Measurements from ENCODE around the gene NCS1. TPM values are rescaled to one million over a fixed set of nuclear protein-coding genes. Genes with fewer than 3 reads are reported as not detected.

NCS1 gene
- polyA plus RNA-seq (2012; ENCODE audit: insufficient read depth, insufficient read length), result 11.2 TPM

DNA sequence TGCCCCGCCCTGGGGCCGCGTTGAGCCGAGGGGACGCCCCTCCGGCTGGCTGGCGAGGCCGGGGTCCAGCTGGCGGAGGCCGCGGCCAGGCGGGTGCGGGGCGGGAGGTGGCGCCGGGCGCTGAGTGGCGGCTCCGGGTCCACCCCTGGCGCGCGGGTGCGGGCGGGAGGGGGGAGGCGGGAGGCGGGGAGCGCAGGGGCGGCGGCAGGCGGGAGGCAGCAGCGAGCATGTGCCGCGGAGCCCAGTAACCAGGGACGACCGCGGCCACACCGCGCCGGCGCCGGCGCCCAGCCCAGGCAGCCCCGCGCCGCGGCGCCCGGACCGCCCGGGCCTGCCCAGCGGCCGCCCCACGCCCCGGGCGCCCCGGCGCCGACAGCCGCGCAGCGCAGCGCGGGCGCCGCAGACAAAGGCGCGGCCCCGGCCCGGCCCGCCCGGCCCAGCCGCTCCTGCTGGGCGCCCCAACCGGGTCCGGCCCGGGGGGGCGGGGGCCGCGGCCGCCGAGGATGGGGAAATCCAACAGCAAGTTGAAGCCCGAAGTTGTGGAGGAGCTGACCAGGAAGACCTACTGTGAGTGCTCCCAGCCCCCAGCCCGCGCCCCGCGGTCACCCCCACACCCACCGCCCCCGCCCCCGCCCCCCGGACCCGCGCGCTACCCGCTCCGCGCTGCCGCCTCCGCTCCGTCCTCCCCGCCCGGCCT is at the start of gene NCS1:
TSS of gene NCS1 (plus strand) at position 244 of the 697 bp plus-strand sequence. CDS start at position 504, 260 bp downstream.
- DNase-seq (ENCODE audit: low read depth, low spot score), result no peak
- peak within 1 kb of the TSS; percentile 38 for H3K4me3 ChIP-seq (ENCODE audit: low read length)

GRCh38 chr9:130122456-130122855 is 49.7 kb upstream of the NCS1 start:
- no peak for DNase-seq (ENCODE audit: low read depth, low spot score)
- H3K4me3 ChIP-seq (ENCODE audit: low read length), result no peak overlapping the region

DNA sequence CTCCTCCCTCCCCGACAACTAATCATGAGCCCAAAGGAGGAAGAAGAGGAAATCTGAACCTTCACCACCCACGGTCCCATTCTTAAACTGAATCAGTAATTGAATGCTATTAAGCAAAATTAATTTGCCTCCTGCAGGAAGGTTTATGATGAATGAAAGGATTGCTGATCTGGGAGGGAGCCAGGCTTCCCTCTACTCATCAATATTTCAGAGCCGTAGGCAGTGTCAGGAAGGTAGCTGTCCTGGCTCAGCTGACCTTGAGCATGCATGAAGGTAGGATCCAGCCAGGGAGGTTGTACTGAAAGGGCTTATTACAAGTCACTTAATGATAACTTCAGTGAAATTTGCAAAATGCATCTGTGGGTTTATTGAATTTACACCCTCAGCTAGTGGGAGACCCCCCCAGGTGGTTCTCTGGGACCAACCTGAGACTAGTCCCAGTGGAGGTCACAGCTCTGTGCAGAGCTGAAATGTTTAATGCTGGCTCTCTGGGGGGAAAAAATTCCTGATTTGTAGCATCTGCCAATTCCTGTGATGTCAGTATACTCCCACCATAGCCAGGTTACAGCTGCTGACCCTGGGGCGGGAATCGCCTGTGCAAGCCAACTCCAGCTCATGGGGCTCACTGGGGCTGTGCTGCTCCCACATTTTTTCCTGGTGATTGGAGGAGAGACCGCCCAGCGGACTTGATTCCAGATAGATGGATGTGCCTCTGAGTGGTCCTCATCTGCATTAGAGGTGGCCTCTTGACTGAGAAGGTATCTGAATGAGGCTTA is 47.9 kb upstream of the NCS1 start:
- no peak for DNase-seq (ENCODE audit: low read depth, low spot score)

DNA sequence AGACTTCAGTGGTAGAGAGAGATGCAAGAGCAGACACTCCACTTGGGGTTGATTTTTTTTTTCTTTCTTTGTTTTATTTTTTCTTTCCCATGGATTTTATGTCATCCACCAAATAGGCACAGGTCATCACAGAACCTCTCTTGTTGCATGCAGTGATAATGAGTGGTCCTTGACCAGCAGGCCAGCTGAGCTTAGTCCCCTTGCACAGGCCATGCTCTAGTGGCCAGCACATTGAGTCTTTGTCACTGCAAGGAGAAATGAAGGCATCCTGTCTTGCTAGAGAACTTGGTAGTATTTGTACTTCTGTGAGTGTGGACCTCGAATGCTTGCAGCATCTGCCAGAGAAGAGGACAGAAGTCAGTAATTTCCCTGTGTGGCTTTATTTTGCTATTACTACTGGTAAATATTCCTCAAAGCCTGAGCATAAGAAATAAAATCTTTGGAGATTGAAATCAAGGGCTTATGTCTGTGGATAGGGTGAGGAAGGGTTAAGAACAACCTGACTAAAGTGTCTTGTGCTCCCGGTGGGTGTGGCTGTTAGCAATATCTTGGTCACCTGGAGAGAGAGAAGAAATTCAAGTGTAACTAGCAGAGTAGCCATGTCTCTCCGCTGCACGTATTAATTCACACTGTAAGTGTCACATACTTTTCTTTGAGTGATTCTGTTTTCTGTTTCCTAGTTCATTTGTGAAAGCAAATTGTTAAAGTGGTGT is 45.3 kb upstream of the NCS1 start:
- no peak overlapping the region for H3K4me3 ChIP-seq (ENCODE audit: low read length)
- no peak for DNase-seq (ENCODE audit: low read depth, low spot score)

More for the DNA sequence above, 47.9 kb upstream of the NCS1 start:
- H3K4me3 ChIP-seq (ENCODE audit: low read length), result no peak overlapping the region

DNA sequence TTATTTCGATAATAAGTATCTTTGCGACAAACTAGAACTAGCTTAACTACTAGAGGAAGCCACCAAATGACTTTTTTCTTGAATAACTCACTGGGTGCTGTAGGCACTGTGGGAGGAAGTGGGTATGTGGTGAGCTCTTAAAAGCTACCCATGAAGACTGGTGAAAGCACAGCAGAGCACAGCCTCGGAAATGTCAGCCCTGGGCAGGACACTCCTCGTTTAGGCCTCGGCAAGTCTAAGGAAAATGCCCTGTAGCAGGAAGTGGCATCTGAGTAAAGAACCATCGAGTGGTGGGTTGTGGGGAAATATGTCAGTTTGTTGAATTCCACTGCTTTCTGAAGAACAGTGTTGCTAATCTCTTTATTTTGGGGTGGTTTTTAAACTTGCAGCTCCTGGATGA is 44.0 kb upstream of the NCS1 start:
- H3K4me3 ChIP-seq (ENCODE audit: low read length), result peak overlapping the region; percentile 44
- DNase-seq (ENCODE audit: low read depth, low spot score), result peak; percentile 98

GRCh38 chr9:130128733-130129431 is 43.3 kb upstream of the NCS1 start:
- DNase-seq (ENCODE audit: low read depth, low spot score), result peak; percentile 32
- peak overlapping the region; percentile 44 for H3K4me3 ChIP-seq (ENCODE audit: low read length)

- no peak for DNase-seq (ENCODE audit: low read depth, low spot score)
- H3K4me3 ChIP-seq (ENCODE audit: low read length), result no peak overlapping the region
These were observed 42.7 kb upstream of the NCS1 start for GRCh38 chr9:130129432-130130061.

DNA sequence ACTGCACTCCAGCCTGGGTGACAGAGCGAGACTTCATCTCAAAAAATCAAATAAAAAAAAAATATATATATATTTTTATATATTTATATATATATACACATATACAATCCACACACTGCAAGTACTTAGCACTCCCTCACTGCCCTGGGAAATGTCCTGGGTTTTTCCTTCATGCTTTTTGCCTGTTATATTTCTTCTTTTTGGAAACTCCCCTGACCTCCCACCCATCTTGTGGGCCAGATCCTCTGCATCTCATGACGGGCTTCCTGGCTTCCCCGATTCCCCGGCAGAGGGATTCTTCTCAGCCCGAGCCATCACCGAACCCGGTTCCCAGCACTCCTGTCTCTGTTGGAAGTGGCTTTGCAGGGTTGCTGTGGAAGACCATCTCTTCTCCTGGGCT is 39.5 kb upstream of the NCS1 start:
- no peak for DNase-seq (ENCODE audit: low read depth, low spot score)
- no peak overlapping the region for H3K4me3 ChIP-seq (ENCODE audit: low read length)

- no peak for DNase-seq (ENCODE audit: low read depth, low spot score)
- H3K4me3 ChIP-seq (ENCODE audit: low read length), result no peak overlapping the region
These were observed 35.0 kb upstream of the NCS1 start for GRCh38 chr9:130137081-130137640.

DNA sequence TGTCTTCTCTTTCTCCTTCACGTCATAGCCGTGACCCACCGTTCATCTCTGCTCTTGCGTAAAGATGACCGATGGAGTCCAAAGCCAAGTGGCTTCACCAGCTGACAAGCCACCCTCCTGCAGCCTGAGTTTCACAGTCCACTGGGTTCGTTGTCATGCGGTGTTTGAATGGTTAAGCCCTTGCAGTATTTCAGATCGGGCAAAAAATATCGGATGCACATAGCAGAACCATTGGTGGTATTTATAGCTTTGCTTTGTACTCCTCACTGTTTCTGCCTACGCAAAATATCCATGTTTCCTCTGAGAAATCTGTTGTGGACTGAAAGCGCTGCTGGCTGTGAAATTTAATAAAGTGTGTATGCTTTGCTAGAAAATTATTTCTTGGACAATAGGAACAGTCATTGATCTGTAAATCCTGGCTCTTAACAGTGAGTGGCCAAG is 34.5 kb upstream of the NCS1 start:
- no peak overlapping the region for H3K4me3 ChIP-seq (ENCODE audit: low read length)
- no peak for DNase-seq (ENCODE audit: low read depth, low spot score)

DNA sequence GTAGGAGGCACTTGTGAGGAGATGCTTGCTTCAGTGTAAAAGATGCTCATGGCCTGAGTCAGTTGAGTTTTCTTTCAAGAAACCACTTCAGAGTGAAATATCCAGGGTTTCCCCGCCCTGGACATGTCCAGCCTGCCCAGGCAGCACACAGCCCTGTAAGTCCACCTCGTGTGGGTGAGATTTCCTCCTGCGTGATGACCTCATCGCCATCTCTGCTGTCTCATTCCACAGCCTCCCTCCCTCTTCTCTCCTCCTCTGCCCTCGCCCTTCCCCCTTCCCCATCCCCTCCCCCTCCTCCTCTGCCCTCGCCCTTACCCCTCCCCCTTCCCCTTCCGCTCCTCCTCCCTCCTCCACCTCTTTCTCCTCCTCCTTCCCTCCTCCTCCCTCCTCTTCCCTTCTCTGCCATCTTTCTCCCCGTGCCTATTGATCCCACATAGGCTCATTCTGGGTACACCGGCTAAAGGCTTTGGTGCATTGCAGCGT is 34.0 kb upstream of the NCS1 start:
- no peak overlapping the region for H3K4me3 ChIP-seq (ENCODE audit: low read length)
- DNase-seq (ENCODE audit: low read depth, low spot score), result no peak

DNA sequence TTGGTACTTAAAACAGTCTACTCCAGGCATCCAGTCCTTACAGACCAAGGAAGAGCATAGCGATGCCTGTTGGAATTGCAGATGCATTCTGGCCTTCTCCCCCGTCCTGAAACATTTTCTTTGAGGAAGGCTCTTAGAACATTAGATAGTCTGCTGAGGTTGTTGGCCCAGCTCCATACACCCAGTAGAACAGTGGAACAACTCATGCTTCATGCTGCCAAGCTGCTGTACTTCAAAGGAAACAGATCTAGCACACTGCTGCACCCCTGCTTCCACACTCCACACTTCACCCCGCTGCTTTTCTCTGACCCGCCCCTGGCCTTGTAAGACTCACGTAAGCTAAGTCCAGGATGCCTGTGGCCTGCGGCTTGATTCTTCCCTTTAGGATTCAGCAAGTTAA is 33.4 kb upstream of the NCS1 start:
- DNase-seq (ENCODE audit: low read depth, low spot score), result peak; percentile 42
- H3K4me3 ChIP-seq (ENCODE audit: low read length), result no peak overlapping the region

DNA sequence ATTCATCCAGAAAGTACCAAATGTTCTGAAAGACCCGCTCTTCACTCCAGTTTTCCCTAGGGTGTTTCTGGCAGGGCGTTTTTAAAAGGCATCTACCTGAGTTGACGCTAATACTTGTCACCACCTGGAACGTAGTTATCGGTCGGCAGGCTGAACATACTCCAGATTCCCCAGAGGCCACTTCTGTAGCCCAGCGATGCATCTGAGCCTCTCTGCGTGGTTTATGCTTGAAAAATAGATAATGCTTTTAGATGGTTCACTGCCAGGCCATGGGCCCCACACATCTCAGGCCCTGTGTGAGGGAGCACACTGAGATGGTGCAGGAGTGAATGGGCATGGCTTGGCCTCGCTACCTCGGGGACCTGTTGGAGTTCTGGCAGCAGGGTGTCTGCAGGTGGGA is 33.0 kb upstream of the NCS1 start:
- DNase-seq (ENCODE audit: low read depth, low spot score), result no peak
- H3K4me3 ChIP-seq (ENCODE audit: low read length), result no peak overlapping the region

GRCh38 chr9:130140706-130141105 is 31.5 kb upstream of the NCS1 start:
- DNase-seq (ENCODE audit: low read depth, low spot score), result no peak

GRCh38 chr9:130142056-130142455 is 30.1 kb upstream of the NCS1 start:
- no peak for DNase-seq (ENCODE audit: low read depth, low spot score)
- H3K4me3 ChIP-seq (ENCODE audit: low read length), result no peak overlapping the region

More at GRCh38 chr9:130140706-130141105, 31.5 kb upstream of the NCS1 start:
- no peak overlapping the region for H3K4me3 ChIP-seq (ENCODE audit: low read length)

GRCh38 chr9:130142641-130143040 is 29.6 kb upstream of the NCS1 start:
- no peak for DNase-seq (ENCODE audit: low read depth, low spot score)
- H3K4me3 ChIP-seq (ENCODE audit: low read length), result no peak overlapping the region

- DNase-seq (ENCODE audit: low read depth, low spot score), result no peak
- H3K4me3 ChIP-seq (ENCODE audit: low read length), result no peak overlapping the region
These were observed 28.8 kb upstream of the NCS1 start for GRCh38 chr9:130143279-130143893.

- no peak for DNase-seq (ENCODE audit: low read depth, low spot score)
- no peak overlapping the region for H3K4me3 ChIP-seq (ENCODE audit: low read length)
These were observed 28.2 kb upstream of the NCS1 start for GRCh38 chr9:130143958-130144366.
